Karpas-422 (cell line): ENCODE data around the gene SPSB2. TPM values are rescaled to one million over a fixed set of nuclear protein-coding genes. Genes with fewer than 3 reads are reported as not detected.

Source experiments
- DNase-seq: peaks from one replicate; pipeline ENCODE4 v3.0.0-alpha.2; 2015
- H2AFZ ChIP-seq: fragments of 200-600 bp; sonication (generic); 2 replicates; pipeline ENCODE4 v1.6.1; 2014; ENCODE audit warnings: antibody characterized with exemption, low read length, mixed read lengths
- H3K27ac ChIP-seq: fragments of 200-600 bp; sonication (generic); 2 replicates; pipeline ENCODE4 v1.5.1; 2014; ENCODE audit warnings: mild to moderate bottlenecking, low read length, moderate library complexity
- H3K27me3 ChIP-seq: fragments of 200-600 bp; sonication (generic); 2 replicates; pipeline ENCODE4 v1.6.1; 2014; ENCODE audit warnings: low read length, mixed read lengths
- H3K36me3 ChIP-seq: fragments of 200-600 bp; sonication (generic); 2 replicates; pipeline ENCODE4 v1.6.1; 2014; ENCODE audit warnings: low read length, mixed read lengths; ENCODE audit not compliant: insufficient read depth
- H3K4me1 ChIP-seq: fragments of 200-600 bp; sonication (generic); 2 replicates; pipeline ENCODE4 v1.6.1; 2014; ENCODE audit warnings: mild to moderate bottlenecking, low read length, mixed read lengths
- H3K4me2 ChIP-seq: fragments of 200-600 bp; sonication (generic); 2 replicates; pipeline ENCODE4 v1.6.1; 2014; ENCODE audit warnings: low read length, low read depth, mild to moderate bottlenecking; ENCODE audit not compliant: poor library complexity, severe bottlenecking
- H3K4me3 ChIP-seq: fragments of 200-600 bp; sonication (generic); 2 replicates; pipeline ENCODE4 v1.5.1; 2014; ENCODE audit warnings: mild to moderate bottlenecking, antibody characterized with exemption, low read length, mixed read lengths
- H3K79me2 ChIP-seq: fragments of 200-600 bp; sonication (generic); 2 replicates; pipeline ENCODE4 v1.6.1; 2014; ENCODE audit warnings: mild to moderate bottlenecking, low read length, mixed read lengths
- H3K9ac ChIP-seq: fragments of 200-600 bp; sonication (generic); 2 replicates; pipeline ENCODE4 v1.6.0; 2014; ENCODE audit warnings: low read length
- H3K9me2 ChIP-seq: fragments of 200-600 bp; sonication (generic), shearing (Covaris generic); replicated peaks from 2 replicates; pipeline ENCODE4 v1.6.0; 2014; ENCODE audit warnings: mild to moderate bottlenecking, low read length, moderate library complexity; ENCODE audit not compliant: insufficient read depth
- H3K9me3 ChIP-seq: fragments of 300-700, 200-600 bp; sonication (generic); 2 replicates; pipeline ENCODE4 v1.6.1; 2014; ENCODE audit warnings: low read length, mixed read lengths
- H4K20me1 ChIP-seq: fragments of 200-600 bp; sonication (generic); 2 replicates; pipeline ENCODE4 v1.6.1; 2014; ENCODE audit warnings: mild to moderate bottlenecking, antibody characterized with exemption, low read length, low read depth; ENCODE audit not compliant: insufficient read depth
- total RNA-seq: library from RNA; depleted of rRNA; stranded (reverse); fragments of >200 nt; shearing (Covaris generic); gene quantifications from 2 replicates; pipeline ENCODE4 v1.2.3, GENCODE V29; 2014; ENCODE audit warnings: low replicate concordance; rRNA removed

Gene SPSB2
- total RNA-seq: 5.9 and 7.4 TPM in 2 replicates

GRCh38 chr12:6873094-6874014 lies at the start of gene SPSB2:
TSS of gene SPSB2 (minus strand) at chr12:6873303. CDS start at chr12:6872901, 402 bp downstream.
- no peaks in the 10 kb centered on the region for H3K9me3 ChIP-seq
- no peaks in the 10 kb centered on the region for H3K9me2 ChIP-seq
- peak within 1 kb of the TSS; percentile 87 for H3K27ac ChIP-seq
- H4K20me1 ChIP-seq: peaks cover 30% of the 10 kb centered on the region
- H3K27me3 ChIP-seq: no peaks in the 10 kb centered on the region
- peak within 1 kb of the TSS; percentile 84 for H3K9ac ChIP-seq
- H3K36me3 ChIP-seq: peaks cover 55% of the 10 kb centered on the region
- peaks cover 17% of the 10 kb centered on the region for H3K79me2 ChIP-seq
- DNase-seq: peak; percentile 98
- H3K4me2 ChIP-seq: peak within 1 kb of the TSS; percentile 100
- peak within 1 kb of the TSS; percentile 75 for H3K4me3 ChIP-seq
- H3K4me1 ChIP-seq: peaks cover 52% of the 10 kb centered on the region
- H2AFZ ChIP-seq: no peak within 1 kb of the TSS; the same call in 1 of the 2 replicates

- Histone ChIP-seq H3K79me2 (peaks cover 6% of the 10 kb centered on the region; the same call in 1 of the 2 replicates), H3K27ac (peak overlapping the region; percentile 81), H3K9me3 (no peaks in the 10 kb centered on the region), H2AFZ (no peak overlapping the region; the same call in 1 of the 2 replicates), H3K4me2 (peak overlapping the region; percentile 65), H3K36me3 (no peaks in the 10 kb centered on the region), H3K27me3 (no peaks in the 10 kb centered on the region), H3K9ac (peak overlapping the region; percentile 51), H4K20me1 (no peaks in the 10 kb centered on the region), H3K4me3 (peak overlapping the region; percentile 15; the same call in 1 of the 2 replicates), H3K9me2 (no peaks in the 10 kb centered on the region), H3K4me1 (peaks cover 64% of the 10 kb centered on the region)
- peak; percentile 80 for DNase-seq
Observed at GRCh38 chr12:6921996-6922946, 49.2 kb upstream of the SPSB2 start.

GRCh38 chr12:6921539-6921938 lies 48.4 kb upstream of the SPSB2 start:
- Histone ChIP-seq H3K9me2 (no peaks in the 10 kb centered on the region), H3K4me1 (peaks cover 59% of the 10 kb centered on the region), H3K4me2 (peak overlapping the region; percentile 65), H3K9ac (no peak overlapping the region), H4K20me1 (no peaks in the 10 kb centered on the region), H3K36me3 (no peaks in the 10 kb centered on the region; the same call in 1 of the 2 replicates), H2AFZ (no peak overlapping the region), H3K27ac (peak overlapping the region; percentile 81; the same call in 1 of the 2 replicates), H3K79me2 (no peaks in the 10 kb centered on the region), H3K9me3 (no peaks in the 10 kb centered on the region), H3K27me3 (no peaks in the 10 kb centered on the region), H3K4me3 (no peak overlapping the region)
- DNase-seq: no peak

- Histone ChIP-seq H3K4me3 (no peak overlapping the region), H3K36me3 (no peaks in the 10 kb centered on the region; the same call in 1 of the 2 replicates), H4K20me1 (no peaks in the 10 kb centered on the region), H3K27ac (no peak overlapping the region), H3K4me1 (peaks cover 54% of the 10 kb centered on the region), H3K9me3 (no peaks in the 10 kb centered on the region), H2AFZ (no peak overlapping the region), H3K9me2 (no peaks in the 10 kb centered on the region), H3K79me2 (0 out of 2 replicates have a peak, but pooled peaks cover 5% of the 10 kb centered on the region), H3K4me2 (no peak overlapping the region), H3K9ac (no peak overlapping the region), H3K27me3 (no peaks in the 10 kb centered on the region)
- peak; percentile 41 for DNase-seq
Observed at GRCh38 chr12:6919588-6919987, 46.5 kb upstream of the SPSB2 start.

- no peaks in the 10 kb centered on the region for H3K27me3 ChIP-seq
- H3K9ac ChIP-seq: no peak overlapping the region
- H4K20me1 ChIP-seq: no peaks in the 10 kb centered on the region
- H3K36me3 ChIP-seq: no peaks in the 10 kb centered on the region; the same call in 1 of the 2 replicates
- no peaks in the 10 kb centered on the region for H3K9me2 ChIP-seq
- no peaks in the 10 kb centered on the region for H3K9me3 ChIP-seq
- no peak overlapping the region for H3K4me3 ChIP-seq
- H3K4me2 ChIP-seq: no peak overlapping the region
- 0 out of 2 replicates have a peak, but pooled peaks cover 5% of the 10 kb centered on the region for H3K79me2 ChIP-seq
- peak; percentile 32 for DNase-seq
- peaks cover 43% of the 10 kb centered on the region for H3K4me1 ChIP-seq
- H3K27ac ChIP-seq: no peak overlapping the region
- H2AFZ ChIP-seq: no peak overlapping the region
Observed at GRCh38 chr12:6917491-6918231, 44.6 kb upstream of the SPSB2 start.

GRCh38 chr12:6916426-6917200 lies 43.5 kb upstream of the SPSB2 start:
- no peak overlapping the region for H3K9ac ChIP-seq
- H2AFZ ChIP-seq: no peak overlapping the region
- H3K36me3 ChIP-seq: no peaks in the 10 kb centered on the region; the same call in 1 of the 2 replicates
- no peak overlapping the region for H3K4me3 ChIP-seq
- no peaks in the 10 kb centered on the region for H3K9me2 ChIP-seq
- H3K79me2 ChIP-seq: 0 out of 2 replicates have a peak, but pooled peaks cover 5% of the 10 kb centered on the region
- H3K4me1 ChIP-seq: peaks cover 33% of the 10 kb centered on the region
- no peak overlapping the region for H3K4me2 ChIP-seq
- no peaks in the 10 kb centered on the region for H3K27me3 ChIP-seq
- no peaks in the 10 kb centered on the region for H4K20me1 ChIP-seq
- H3K9me3 ChIP-seq: no peaks in the 10 kb centered on the region
- peak; percentile 33 for DNase-seq
- H3K27ac ChIP-seq: no peak overlapping the region

- H3K36me3 ChIP-seq: no peaks in the 10 kb centered on the region; the same call in 1 of the 2 replicates
Observed at GRCh38 chr12:6915789-6916285, 42.7 kb upstream of the SPSB2 start.

More at GRCh38 chr12:6915789-6916285, 42.7 kb upstream of the SPSB2 start:
- H4K20me1 ChIP-seq: no peaks in the 10 kb centered on the region
- H3K4me1 ChIP-seq: peaks cover 28% of the 10 kb centered on the region
- 0 out of 2 replicates have a peak, but pooled peaks cover 5% of the 10 kb centered on the region for H3K79me2 ChIP-seq
- no peaks in the 10 kb centered on the region for H3K9me3 ChIP-seq
- H3K4me3 ChIP-seq: peak overlapping the region; percentile 74; the same call in 1 of the 2 replicates
- no peaks in the 10 kb centered on the region for H3K9me2 ChIP-seq
- no peaks in the 10 kb centered on the region for H3K27me3 ChIP-seq
- peak; percentile 34 for DNase-seq
- no peak overlapping the region for H3K27ac ChIP-seq
- H3K4me2 ChIP-seq: peak overlapping the region; percentile 79
- H2AFZ ChIP-seq: no peak overlapping the region
- H3K9ac ChIP-seq: peak overlapping the region; percentile 75; the same call in 1 of the 2 replicates
